ENCODE results near the gene MINDY3. TPM values are rescaled to one million over a fixed set of nuclear protein-coding genes. Genes with fewer than 3 reads are reported as not detected.

Gene MINDY3
- total RNA-seq, 1 experiment from 2014 or later: 10.4 TPM

DNA sequence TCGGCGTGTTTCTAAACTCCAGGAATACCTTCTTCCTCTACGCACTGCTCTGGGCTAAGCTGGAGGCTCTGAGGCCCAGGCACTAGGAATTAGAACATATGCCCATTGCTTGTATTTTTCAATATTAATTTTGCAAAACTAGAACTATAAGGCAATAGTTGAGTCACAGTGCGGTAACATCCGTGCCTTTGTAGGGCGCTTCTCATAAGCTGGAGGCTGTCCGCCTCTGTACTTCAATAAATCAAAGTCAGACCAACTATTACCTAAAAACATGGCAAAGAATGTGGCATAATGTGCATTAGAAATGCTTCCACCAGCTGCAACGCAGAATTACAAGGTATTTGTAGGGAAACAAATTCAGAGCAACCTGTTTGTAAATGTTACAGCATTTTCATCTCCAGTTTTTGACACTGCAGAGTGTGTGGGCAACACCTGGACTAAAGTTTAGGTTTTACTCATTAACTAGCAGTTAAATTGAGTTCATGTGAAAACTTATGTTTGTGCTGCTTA, 440 bp upstream of the MINDY3 start:
- no peak for DNase-seq (ENCODE audit: low read depth, low spot score)
- ChIA-PET CTCF (no interaction called here), POLR2A (no interaction called here)
- TF ChIP-seq, protein P1, sequence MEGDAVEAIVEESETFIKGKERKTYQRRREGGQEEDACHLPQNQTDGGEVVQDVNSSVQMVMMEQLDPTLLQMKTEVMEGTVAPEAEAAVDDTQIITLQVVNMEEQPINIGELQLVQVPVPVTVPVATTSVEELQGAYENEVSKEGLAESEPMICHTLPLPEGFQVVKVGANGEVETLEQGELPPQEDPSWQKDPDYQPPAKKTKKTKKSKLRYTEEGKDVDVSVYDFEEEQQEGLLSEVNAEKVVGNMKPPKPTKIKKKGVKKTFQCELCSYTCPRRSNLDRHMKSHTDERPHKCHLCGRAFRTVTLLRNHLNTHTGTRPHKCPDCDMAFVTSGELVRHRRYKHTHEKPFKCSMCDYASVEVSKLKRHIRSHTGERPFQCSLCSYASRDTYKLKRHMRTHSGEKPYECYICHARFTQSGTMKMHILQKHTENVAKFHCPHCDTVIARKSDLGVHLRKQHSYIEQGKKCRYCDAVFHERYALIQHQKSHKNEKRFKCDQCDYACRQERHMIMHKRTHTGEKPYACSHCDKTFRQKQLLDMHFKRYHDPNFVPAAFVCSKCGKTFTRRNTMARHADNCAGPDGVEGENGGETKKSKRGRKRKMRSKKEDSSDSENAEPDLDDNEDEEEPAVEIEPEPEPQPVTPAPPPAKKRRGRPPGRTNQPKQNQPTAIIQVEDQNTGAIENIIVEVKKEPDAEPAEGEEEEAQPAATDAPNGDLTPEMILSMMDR (IDR thresholded peaks at IDR 0.05): no peak
- no peak for TF ChIP-seq POLR2AphosphoS5 (IDR thresholded peaks at IDR 0.05; ENCODE audit: low read depth, low read length)
- TF ChIP-seq SIN3A (IDR thresholded peaks at IDR 0.05; ENCODE audit: borderline replicate concordance, insufficient read depth, low read depth, low read length): no peak
- no peak for TF ChIP-seq TCF7L2 (IDR thresholded peaks at IDR 0.05; ENCODE audit: low read depth, low read length)
- TF ChIP-seq, protein P2, sequence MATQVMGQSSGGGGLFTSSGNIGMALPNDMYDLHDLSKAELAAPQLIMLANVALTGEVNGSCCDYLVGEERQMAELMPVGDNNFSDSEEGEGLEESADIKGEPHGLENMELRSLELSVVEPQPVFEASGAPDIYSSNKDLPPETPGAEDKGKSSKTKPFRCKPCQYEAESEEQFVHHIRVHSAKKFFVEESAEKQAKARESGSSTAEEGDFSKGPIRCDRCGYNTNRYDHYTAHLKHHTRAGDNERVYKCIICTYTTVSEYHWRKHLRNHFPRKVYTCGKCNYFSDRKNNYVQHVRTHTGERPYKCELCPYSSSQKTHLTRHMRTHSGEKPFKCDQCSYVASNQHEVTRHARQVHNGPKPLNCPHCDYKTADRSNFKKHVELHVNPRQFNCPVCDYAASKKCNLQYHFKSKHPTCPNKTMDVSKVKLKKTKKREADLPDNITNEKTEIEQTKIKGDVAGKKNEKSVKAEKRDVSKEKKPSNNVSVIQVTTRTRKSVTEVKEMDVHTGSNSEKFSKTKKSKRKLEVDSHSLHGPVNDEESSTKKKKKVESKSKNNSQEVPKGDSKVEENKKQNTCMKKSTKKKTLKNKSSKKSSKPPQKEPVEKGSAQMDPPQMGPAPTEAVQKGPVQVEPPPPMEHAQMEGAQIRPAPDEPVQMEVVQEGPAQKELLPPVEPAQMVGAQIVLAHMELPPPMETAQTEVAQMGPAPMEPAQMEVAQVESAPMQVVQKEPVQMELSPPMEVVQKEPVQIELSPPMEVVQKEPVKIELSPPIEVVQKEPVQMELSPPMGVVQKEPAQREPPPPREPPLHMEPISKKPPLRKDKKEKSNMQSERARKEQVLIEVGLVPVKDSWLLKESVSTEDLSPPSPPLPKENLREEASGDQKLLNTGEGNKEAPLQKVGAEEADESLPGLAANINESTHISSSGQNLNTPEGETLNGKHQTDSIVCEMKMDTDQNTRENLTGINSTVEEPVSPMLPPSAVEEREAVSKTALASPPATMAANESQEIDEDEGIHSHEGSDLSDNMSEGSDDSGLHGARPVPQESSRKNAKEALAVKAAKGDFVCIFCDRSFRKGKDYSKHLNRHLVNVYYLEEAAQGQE (IDR thresholded peaks at IDR 0.05; ENCODE audit: insufficient read depth in 1 of 2, low read depth in 2 of 2, low read length in 1 of 2): no peak
- no TSS peak for BruUV-seq (replicated peaks)
- peaks cover 3% of the 10 kb centered on the region; the same call in 1 of the 2 replicates for H3K9me3 ChIP-seq (ENCODE audit: control insufficient read depth, insufficient read depth, low read depth, low read length)
- in situ Hi-C loops (cut with HindIII; ENCODE audit: low pct_unique_long_range_greater_than_20kb, low sequenced_read_pairs) (no loop called here), intact Hi-C loops (cut with micrococcal nuclease; ENCODE audit: unreplicated experiment) (no loop called here)
- peaks cover 18% of the 10 kb centered on the region for H3K4me1 ChIP-seq (ENCODE audit: control insufficient read depth, insufficient read depth, low read length)
- peaks cover 11% of the 10 kb centered on the region for H3K27me3 ChIP-seq (ENCODE audit: control insufficient read depth, insufficient read depth, low read length)
- ATAC-seq: no peak
- H3K27ac ChIP-seq (ENCODE audit: low read length): peak overlapping the region; percentile 88
- H3K4me3 ChIP-seq (ENCODE audit: low read depth in 2 of 2, low read length in 2 of 2): peak overlapping the region; percentile 84 to 90
- no peaks in the 10 kb centered on the region for H3K36me3 ChIP-seq (ENCODE audit: control insufficient read depth, insufficient read depth, low read length)

DNA sequence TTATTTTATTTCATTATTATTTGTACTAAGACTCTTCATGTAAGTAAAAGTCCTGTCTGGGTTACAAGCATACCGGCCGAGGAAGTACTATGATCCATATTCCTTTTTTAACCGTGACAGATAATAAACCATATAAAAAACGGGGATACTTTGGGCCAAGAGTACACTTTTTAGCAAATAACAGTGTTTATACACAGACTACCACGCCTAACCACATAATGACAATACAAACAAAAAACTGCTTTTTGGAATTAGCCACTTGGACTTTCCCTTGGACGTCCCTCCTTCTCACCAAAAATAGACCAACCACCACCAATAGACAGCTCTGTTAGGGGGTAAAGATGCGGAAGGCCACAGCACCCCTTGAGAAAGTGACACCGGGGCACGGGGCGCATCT, 800 bp downstream of the MINDY3 start:
- intact Hi-C loops (cut with micrococcal nuclease; ENCODE audit: unreplicated experiment): no loop called here
- H3K27me3 ChIP-seq (ENCODE audit: control insufficient read depth, insufficient read depth, low read length): peaks cover 3% of the 10 kb centered on the region; the same call in 1 of the 2 replicates
- H3K4me1 ChIP-seq (ENCODE audit: control insufficient read depth, insufficient read depth, low read length): peaks cover 18% of the 10 kb centered on the region
- H3K4me3 ChIP-seq (ENCODE audit: low read depth in 2 of 2, low read length in 2 of 2): peak overlapping the region; percentile 84 to 90
- POLR2A ChIA-PET: interaction anchor here (0.6 kb wide), 1 partner anchor 895 kb away, joined by 3 read pairs; no protein-coding TSS in a partner anchor
- no peak for DNase-seq (ENCODE audit: low read depth, low spot score)
- peaks cover 3% of the 10 kb centered on the region; the same call in 1 of the 2 replicates for H3K9me3 ChIP-seq (ENCODE audit: control insufficient read depth, insufficient read depth, low read depth, low read length)
- in situ Hi-C loops (cut with HindIII; ENCODE audit: low pct_unique_long_range_greater_than_20kb, low sequenced_read_pairs): no loop called here
- CTCF ChIA-PET: no interaction called here
- peak overlapping the region; percentile 88 for H3K27ac ChIP-seq (ENCODE audit: low read length)
- no peak for TF ChIP-seq POLR2AphosphoS5 (IDR thresholded peaks at IDR 0.05; ENCODE audit: low read depth, low read length)
- no peak for TF ChIP-seq TCF7L2 (IDR thresholded peaks at IDR 0.05; ENCODE audit: low read depth, low read length)
- TF ChIP-seq, protein P2 (IDR thresholded peaks at IDR 0.05; ENCODE audit: insufficient read depth in 1 of 2, low read depth in 2 of 2, low read length in 1 of 2): no peak
- no peak for TF ChIP-seq SIN3A (IDR thresholded peaks at IDR 0.05; ENCODE audit: borderline replicate concordance, insufficient read depth, low read depth, low read length)
- TF ChIP-seq, protein P1 (IDR thresholded peaks at IDR 0.05): no peak
- ATAC-seq: peak; percentile 52
- H3K36me3 ChIP-seq (ENCODE audit: control insufficient read depth, insufficient read depth, low read length): no peaks in the 10 kb centered on the region
- BruUV-seq (replicated peaks): no TSS peak

Measured in Panc1 (cell line).